ENCODE results near the gene ENTPD3. TPM values are rescaled to one million over a fixed set of nuclear protein-coding genes. Genes with fewer than 3 reads are reported as not detected.

ENTPD3 gene
- 0.49 TPM for polyA plus RNA-seq (2012; ENCODE audit: insufficient read depth, insufficient read length, low read depth)

DNA sequence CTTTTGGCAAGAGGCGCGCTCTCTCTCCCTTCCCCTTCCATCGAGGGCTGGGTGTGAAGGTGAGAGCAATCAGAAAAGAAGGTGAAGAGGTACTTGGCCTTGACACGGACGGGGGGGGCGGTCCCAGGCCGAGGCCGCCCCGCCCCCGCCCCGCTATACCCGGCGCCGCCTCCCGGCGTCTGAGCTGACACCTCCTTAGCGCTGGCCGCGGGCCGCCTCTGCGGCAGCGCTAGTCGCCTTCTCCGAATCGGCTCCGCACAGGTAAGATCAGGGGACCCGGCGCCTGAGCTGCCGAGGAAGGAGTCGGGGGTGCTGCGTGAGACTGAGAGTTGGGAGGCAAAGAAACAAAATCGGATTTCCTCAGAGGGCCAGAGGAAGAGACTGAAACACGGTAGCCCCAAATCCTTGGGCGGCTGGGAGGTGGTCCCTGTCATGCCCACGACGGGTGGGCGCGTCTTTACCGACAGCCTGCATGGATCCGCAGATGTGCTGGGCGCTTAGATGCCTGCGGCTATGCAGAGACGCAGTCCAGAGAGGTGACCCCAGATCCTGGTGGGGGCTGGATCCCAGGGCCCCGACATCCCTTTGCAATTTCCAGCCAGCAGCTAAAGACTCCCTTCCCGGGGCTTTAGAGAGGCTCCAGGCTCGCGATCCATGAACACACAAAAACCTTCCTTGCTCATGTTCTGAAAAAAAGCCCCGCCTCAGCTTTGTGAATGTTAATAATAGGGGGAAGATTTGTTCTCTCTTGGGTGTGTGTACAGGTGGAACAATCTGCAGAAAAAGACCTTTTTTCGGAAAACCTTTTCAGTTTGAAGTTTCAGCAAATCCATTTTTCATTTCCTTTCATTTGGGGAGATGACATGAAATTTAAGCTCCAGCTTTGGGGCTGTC is at the start of gene ENTPD3:
Gene ENTPD3 (plus strand): TSS at position 184 of the 894 bp plus-strand sequence. CDS start 874 bp downstream, outside the sequence.
- Histone ChIP-seq H3K4me3 (ENCODE audit: low read depth, low read length) (peak within 1 kb of the TSS; percentile 53), H3K27me3 (no peaks in the 10 kb centered on the region), H3K36me3 (no peaks in the 10 kb centered on the region), H3K9me3 (no peaks in the 10 kb centered on the region), H3K4me1 (no peaks in the 10 kb centered on the region)
- peak; percentile 8 for DNase-seq
- TF ChIP-seq, protein P1, sequence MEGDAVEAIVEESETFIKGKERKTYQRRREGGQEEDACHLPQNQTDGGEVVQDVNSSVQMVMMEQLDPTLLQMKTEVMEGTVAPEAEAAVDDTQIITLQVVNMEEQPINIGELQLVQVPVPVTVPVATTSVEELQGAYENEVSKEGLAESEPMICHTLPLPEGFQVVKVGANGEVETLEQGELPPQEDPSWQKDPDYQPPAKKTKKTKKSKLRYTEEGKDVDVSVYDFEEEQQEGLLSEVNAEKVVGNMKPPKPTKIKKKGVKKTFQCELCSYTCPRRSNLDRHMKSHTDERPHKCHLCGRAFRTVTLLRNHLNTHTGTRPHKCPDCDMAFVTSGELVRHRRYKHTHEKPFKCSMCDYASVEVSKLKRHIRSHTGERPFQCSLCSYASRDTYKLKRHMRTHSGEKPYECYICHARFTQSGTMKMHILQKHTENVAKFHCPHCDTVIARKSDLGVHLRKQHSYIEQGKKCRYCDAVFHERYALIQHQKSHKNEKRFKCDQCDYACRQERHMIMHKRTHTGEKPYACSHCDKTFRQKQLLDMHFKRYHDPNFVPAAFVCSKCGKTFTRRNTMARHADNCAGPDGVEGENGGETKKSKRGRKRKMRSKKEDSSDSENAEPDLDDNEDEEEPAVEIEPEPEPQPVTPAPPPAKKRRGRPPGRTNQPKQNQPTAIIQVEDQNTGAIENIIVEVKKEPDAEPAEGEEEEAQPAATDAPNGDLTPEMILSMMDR (IDR thresholded peaks at IDR 0.05; ENCODE audit: low read depth, low read length) = no peak

GRCh38 chr3:40339871-40340270 is 47.1 kb upstream of the ENTPD3 start:
- Histone ChIP-seq H3K36me3 (no peaks in the 10 kb centered on the region), H3K4me1 (peaks cover 13% of the 10 kb centered on the region), H3K9me3 (no peaks in the 10 kb centered on the region), H3K4me3 (ENCODE audit: low read depth, low read length) (no peak overlapping the region), H3K27me3 (no peaks in the 10 kb centered on the region)
- TF ChIP-seq, protein P1 (IDR thresholded peaks at IDR 0.05; ENCODE audit: low read depth, low read length) = no peak
- no peak for DNase-seq

GRCh38 chr3:40340541-40341170 is 46.3 kb upstream of the ENTPD3 start:
- TF ChIP-seq, protein P1 (IDR thresholded peaks at IDR 0.05; ENCODE audit: low read depth, low read length) = no peak
- no peaks in the 10 kb centered on the region for H3K27me3 ChIP-seq
- H3K4me1 ChIP-seq = peaks cover 13% of the 10 kb centered on the region
- peak; percentile 62 for DNase-seq
- no peaks in the 10 kb centered on the region for H3K9me3 ChIP-seq
- H3K4me3 ChIP-seq (ENCODE audit: low read depth, low read length) = no peak overlapping the region
- no peaks in the 10 kb centered on the region for H3K36me3 ChIP-seq

- peak; percentile 15 for DNase-seq
- Histone ChIP-seq H3K27me3 (no peaks in the 10 kb centered on the region), H3K36me3 (no peaks in the 10 kb centered on the region), H3K4me3 (ENCODE audit: low read depth, low read length) (no peak overlapping the region), H3K9me3 (no peaks in the 10 kb centered on the region), H3K4me1 (peaks cover 13% of the 10 kb centered on the region)
- TF ChIP-seq, protein P1 (IDR thresholded peaks at IDR 0.05; ENCODE audit: low read depth, low read length) = no peak
Measured at GRCh38 chr3:40341671-40342070, 45.3 kb upstream of the ENTPD3 start.

DNA sequence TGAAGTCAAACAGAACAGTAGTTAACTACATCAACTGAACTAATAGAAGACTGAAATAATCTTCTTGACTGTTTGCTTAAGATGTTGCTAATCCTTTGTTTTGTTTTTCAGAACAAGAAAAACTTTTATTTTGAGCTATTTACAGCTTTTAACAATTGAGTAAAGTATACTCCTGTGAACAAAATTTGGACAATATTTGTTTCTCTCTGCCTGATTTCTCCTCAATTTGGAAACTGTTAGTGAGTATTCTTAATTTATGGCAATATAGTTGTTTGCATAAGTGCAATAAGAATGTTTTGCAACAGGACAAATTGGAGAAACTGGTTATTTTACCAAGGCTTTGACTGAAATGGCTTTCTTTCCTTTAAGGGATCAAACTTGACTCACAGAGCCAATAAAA is 36.5 kb upstream of the ENTPD3 start:
- no peak for DNase-seq
- H3K4me3 ChIP-seq (ENCODE audit: low read depth, low read length) = no peak overlapping the region
- H3K9me3 ChIP-seq = no peaks in the 10 kb centered on the region
- no peaks in the 10 kb centered on the region for H3K36me3 ChIP-seq
- TF ChIP-seq, protein P1 (IDR thresholded peaks at IDR 0.05; ENCODE audit: low read depth, low read length) = no peak
- H3K4me1 ChIP-seq = no peaks in the 10 kb centered on the region
- no peaks in the 10 kb centered on the region for H3K27me3 ChIP-seq
